Measurements from ENCODE around the gene ZG16B. TPM values are rescaled to one million over a fixed set of nuclear protein-coding genes. Genes with fewer than 3 reads are reported as not detected.

ZG16B gene
- 0.18 and 1.3 TPM in 2 replicates for total RNA-seq

DNA sequence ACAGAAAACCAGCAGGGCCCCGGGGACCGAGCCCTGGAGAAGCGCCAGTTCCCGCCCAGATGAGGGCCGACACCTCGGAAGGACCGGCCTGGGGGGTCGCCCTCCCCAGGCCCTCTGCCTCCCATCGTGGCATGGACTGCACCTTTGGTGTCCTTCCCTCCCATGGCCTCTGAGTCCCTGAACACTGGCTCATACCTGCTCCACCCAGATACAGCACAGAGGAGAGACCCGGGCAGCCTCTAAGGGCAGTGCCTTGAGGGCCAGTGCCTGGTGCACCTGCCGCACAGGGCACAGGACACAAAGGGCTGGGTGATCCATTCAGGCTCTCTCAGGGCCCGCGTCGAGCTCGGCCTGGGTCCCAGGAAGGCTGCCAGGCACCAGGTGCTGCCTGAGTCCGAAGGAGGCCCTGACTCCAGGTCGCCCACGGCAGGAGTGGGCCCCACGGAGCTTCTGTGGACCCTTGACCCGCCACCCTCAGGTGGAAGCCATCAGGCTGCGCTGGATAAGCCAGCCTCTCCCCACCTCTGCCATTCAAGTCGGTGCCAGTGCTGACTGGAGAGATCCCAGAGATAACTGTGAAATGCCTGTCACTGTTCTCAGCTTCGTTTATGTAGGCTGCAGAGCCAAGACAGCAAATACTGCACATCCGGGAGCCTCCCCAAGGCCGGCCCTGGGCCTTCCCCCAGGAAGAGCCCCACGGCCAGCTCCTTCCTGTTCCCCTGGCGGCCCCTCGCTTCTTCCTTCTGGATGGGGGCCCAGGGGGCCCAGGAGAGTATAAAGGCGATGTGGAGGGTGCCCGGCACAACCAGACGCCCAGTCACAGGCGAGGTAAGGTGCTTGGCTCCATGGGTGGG, at the start of gene ZG16B:
ZG16B (plus strand) TSS at position 803 of the 854 bp plus-strand sequence. CDS start 139 bp downstream, outside the sequence.

DNA sequence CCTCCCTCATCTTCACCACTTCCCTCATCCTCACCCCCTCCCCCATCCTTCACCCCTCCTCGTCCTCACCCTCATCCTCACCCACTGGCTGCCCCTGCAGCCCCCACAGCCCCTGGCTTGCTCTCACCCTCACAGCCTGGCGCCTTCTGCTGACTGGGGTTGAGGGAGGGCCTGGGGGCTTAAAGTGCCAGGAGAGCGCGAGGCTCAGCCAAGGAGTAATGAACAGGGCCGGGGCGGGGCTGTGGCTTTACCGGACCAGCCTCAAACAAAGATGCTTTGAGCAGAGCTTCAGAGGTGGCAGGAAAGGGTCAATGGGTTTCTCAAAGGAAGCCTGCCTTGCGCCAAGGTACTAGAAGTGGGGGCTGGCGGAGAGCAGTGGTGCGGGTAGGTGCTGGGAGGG, 42.7 kb upstream of the ZG16B start, which contains the start of gene PRSS33:
PRSS33 (minus strand) TSS at position 155 of the 400 bp plus-strand sequence. CDS start 1,013 bp downstream, outside the sequence.

DNA sequence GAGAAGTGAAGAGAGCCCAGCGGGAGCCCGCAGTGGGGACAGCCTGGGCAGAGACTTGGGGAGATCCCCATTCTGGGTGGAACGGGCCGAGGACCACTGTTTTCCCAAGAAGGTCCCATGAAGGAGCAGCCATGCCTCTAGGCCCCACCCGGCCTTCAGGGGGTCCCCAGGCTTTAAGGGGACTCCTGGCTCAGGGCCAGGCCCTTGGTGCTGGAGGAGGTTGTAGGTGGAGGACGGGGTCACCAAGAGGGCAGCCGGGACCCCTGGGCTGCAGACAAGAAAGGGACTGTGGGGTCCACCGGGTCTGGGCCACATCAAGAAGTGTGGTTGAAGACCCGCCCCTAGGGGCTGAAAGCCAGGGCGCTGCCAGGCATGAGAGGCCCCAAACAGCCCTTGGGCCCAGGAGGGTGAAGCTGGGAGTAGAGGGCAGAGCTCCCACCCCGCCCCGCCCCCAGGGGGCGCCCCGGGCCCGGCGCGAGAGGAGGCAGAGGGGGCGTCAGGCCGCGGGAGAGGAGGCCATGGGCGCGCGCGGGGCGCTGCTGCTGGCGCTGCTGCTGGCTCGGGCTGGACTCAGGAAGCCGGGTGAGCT, 13.3 kb upstream of the ZG16B start, which contains the start of gene PRSS21:
PRSS21 (plus strand) TSS at position 487 of the 589 bp plus-strand sequence; CDS start at position 519, 32 bp downstream.

DNA sequence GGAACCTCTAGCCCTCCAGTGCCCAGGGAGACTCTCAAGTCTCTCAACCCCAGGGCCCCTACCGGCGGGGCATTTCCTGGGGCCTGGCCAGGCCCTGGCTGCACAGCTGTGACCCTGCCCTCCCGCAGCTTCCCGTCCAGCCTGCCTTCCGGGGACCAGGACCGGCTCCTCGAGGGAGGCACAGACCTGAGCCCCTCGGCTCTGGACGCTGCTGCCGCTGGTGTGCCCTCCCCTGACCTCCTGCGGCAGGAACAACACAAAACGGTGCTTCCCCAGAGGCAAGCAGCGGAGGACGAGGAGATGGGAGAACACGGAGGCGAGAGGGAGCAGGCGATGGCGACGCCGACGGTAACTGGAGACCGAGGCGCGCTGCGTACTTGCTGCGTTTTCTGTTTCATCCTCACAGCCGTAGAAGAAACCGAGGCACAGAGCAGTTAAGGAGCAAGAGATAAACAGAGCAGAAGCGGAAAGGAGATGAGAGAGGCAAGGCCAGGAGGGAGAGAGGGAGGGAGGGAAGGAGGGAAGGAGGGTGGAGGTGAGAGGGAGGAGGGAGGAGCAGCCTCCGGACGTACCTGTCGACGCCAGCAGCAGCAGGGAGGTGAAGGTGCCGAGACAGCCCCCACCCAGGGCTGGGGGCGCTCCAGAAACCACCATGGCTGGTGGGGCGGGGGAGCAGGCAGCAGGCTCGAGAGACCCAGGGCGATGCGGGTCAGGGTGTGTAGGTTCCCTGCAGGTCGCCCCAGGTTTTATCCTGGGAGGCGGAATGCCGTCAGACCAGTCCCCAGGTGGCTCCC, 27.5 kb downstream of the ZG16B start, which contains the start of gene PRSS22:
PRSS22 (minus strand) TSS at position 720 of the 794 bp plus-strand sequence; CDS start at position 654, 66 bp downstream.

Other genes starting within 250 kb of the ZG16B start
- gene KCTD5, start 147.8 kb upstream of the ZG16B start, total RNA-seq: 16.2 and 18.2 TPM in 2 replicates
- 0.57 and 0.74 TPM in 2 replicates for gene PRSS27, start 110.1 kb upstream of the ZG16B start, total RNA-seq
- 29.7 and 50.2 TPM in 2 replicates for gene SRRM2, start 77.7 kb upstream of the ZG16B start, total RNA-seq
- 507 and 710 TPM in 2 replicates for gene ELOB, start 53.0 kb upstream of the ZG16B start, total RNA-seq
- gene PRSS33, start 42.7 kb upstream of the ZG16B start, total RNA-seq: not detected in 2 replicates
- not detected in 2 replicates for gene PRSS41, start 31.8 kb upstream of the ZG16B start, total RNA-seq
- gene PRSS21, start 13.1 kb upstream of the ZG16B start, total RNA-seq: 0.55 TPM in 1 of 2 replicates, not detected in the other
- gene PRSS22, start 27.9 kb downstream of the ZG16B start, total RNA-seq: not detected in 2 replicates
- gene FLYWCH2, start 52.9 kb downstream of the ZG16B start, total RNA-seq: 72.2 and 88.2 TPM in 2 replicates
- 36.4 and 42.5 TPM in 2 replicates for gene FLYWCH1, start 81.6 kb downstream of the ZG16B start, total RNA-seq
- gene KREMEN2, start 134.0 kb downstream of the ZG16B start, total RNA-seq: not detected in 2 replicates
- 0.55 and 0.85 TPM in 2 replicates for gene PAQR4, start 139.0 kb downstream of the ZG16B start, total RNA-seq
- gene PKMYT1, start 150.1 kb downstream of the ZG16B start, total RNA-seq: 0.28 and 0.46 TPM in 2 replicates
- gene CLDN9, start 182.6 kb downstream of the ZG16B start, total RNA-seq: not detected in 2 replicates
- not detected in 2 replicates for gene CLDN6, start 187.9 kb downstream of the ZG16B start, total RNA-seq
- 99.8 and 151 TPM in 2 replicates for gene TNFRSF12A, start 190.1 kb downstream of the ZG16B start, total RNA-seq
- 19.9 and 26.3 TPM in 2 replicates for gene HCFC1R1, start 193.6 kb downstream of the ZG16B start, total RNA-seq
- gene THOC6, start 193.7 kb downstream of the ZG16B start, total RNA-seq: 22.9 and 29.1 TPM in 2 replicates
- under 0.01 and 0.37 TPM in 2 replicates for gene BICDL2, start 206.6 kb downstream of the ZG16B start, total RNA-seq
- gene MMP25, start 216.3 kb downstream of the ZG16B start, total RNA-seq: under 0.01 TPM in 1 of 2 replicates, not detected in the other
- gene IL32, start 235.3 kb downstream of the ZG16B start, total RNA-seq: 2.1 and 8.2 TPM in 2 replicates